A549 (cell line): ENCODE results near the gene CHEK2. TPM values are rescaled to one million over a fixed set of nuclear protein-coding genes. Genes with fewer than 3 reads are reported as not detected.
"Not testable (repeated sequence)": the region's sequence is repeated elsewhere in the genome, so short reads cannot be mapped to it uniquely, and the experiment has no call there.

Source experiments
- ATAC-seq, 2 experiments: fragments of 200-7000 bp in 1 of 2; fragments of >200 bp in 1 of 2; cut with Nextera tagmentation in 1 of 2; cut with Tn5 transposase in 1 of 2; 3 replicates each; pipeline versions ENCODE4 v1.8.0 to v1.9.1; 2018 to 2020; ENCODE audit warnings: mild to moderate bottlenecking in 1 of 2, moderate library complexity in 1 of 2
- CTCF ChIA-PET: fragments of 300-600 bp; sonication (Branson Sonifier 250); formaldehyde crosslinking; extraction: SDS; loops from one replicate; lab custom pipeline; 2021; ENCODE audit warnings: antibody characterized with exemption, inconsistent platforms; lab: Yijun Ruan, JAX
- POLR2A ChIA-PET: fragments of 350-600 bp; formaldehyde crosslinking; extraction: SDS; loops from one replicate; lab custom pipeline; 2021; ENCODE audit warnings: antibody characterized with exemption, inconsistent platforms; lab: Yijun Ruan, JAX
- DNase-seq, 2 experiments: peaks; one replicate each; pipeline versions ENCODE4 v3.0.0 to v3.0.0-alpha.2; 2011 to 2016; ENCODE audit warnings: low read depth in 1 of 2, low spot score in 1 of 2
- FAIRE-seq: peaks from 2 replicates; lab custom pipeline; 2011; peaks lifted over from hg19 to GRCh38; lab: Jason Lieb, UNC
- H3K27ac ChIP-seq, 2 experiments: fragments of >200 bp; sonication (Bioruptor Twin); formaldehyde crosslinking; 3 replicates each; pipeline ENCODE4 v1.5.1; 2016 to 2017
- H3K4me1 ChIP-seq: fragments of >200 bp; sonication (Bioruptor Twin); formaldehyde crosslinking; 3 replicates; pipeline ENCODE4 v1.6.1; 2016
- H3K4me2 ChIP-seq: fragments of >200 bp; sonication (Bioruptor Twin); formaldehyde crosslinking; 3 replicates; pipeline ENCODE4 v1.6.1; 2016
- H3K4me3 ChIP-seq: fragments of >200 bp; sonication (Bioruptor Twin); formaldehyde crosslinking; 3 replicates; pipeline ENCODE4 v1.5.1; 2016
- H3K9me3 ChIP-seq: fragments of >200 bp; sonication (Bioruptor Twin); formaldehyde crosslinking; 3 replicates; pipeline ENCODE4 v1.6.1; 2016
- EHMT2 ChIP-seq: fragments of 200-600 bp; sonication (generic); IDR thresholded peaks from 2 replicates; pipeline ENCODE4 v1.6.1; 2016; ENCODE audit warnings: antibody characterized with exemption, low read depth, mild to moderate bottlenecking, moderate library complexity
- EP300 ChIP-seq, 2 experiments: fragments of >200 bp; sonication (Bioruptor Twin); formaldehyde crosslinking; IDR thresholded peaks; 2 replicates in 1 of 2; 3 replicates in 1 of 2; pipeline ENCODE4 v1.6.1; 2016 to 2017
- FOSL2 ChIP-seq, 2 experiments: fragments of 450-650 bp in 1 of 2; fragments of >200 bp in 1 of 2; sonication (Bioruptor Twin) in 1 of 2; formaldehyde crosslinking; IDR thresholded peaks; 2 replicates each; pipeline versions ENCODE4 v1.5.0 to v1.6.1; 2016 to 2020; ENCODE audit warnings: mild to moderate bottlenecking in 1 of 2, moderate library complexity in 1 of 2
- GATA3 ChIP-seq: IDR thresholded peaks from 2 replicates; pipeline ENCODE4 v1.6.1; 2012; ENCODE audit warnings: borderline replicate concordance
- HDAC2 ChIP-seq: fragments of 200-600 bp; sonication (generic); IDR thresholded peaks from 2 replicates; pipeline ENCODE4 v1.6.1; 2016
- HOXA7 ChIP-seq: fragments of 250-450 bp; sonication (Bioruptor Pico); IDR thresholded peaks from 2 replicates; pipeline ENCODE4 v1.5.0; 2020; ENCODE audit warnings: mild to moderate bottlenecking, moderate library complexity
- HOXB13 ChIP-seq: fragments of 250-450 bp; sonication (Bioruptor Pico); IDR thresholded peaks from 2 replicates; pipeline ENCODE4 v1.5.0; 2020; ENCODE audit warnings: low read depth, mild to moderate bottlenecking, moderate library complexity
- JUNB ChIP-seq: fragments of >200 bp; sonication (Bioruptor Twin); formaldehyde crosslinking; IDR thresholded peaks from 2 replicates; pipeline ENCODE4 v1.6.1; 2016
- KDM1A ChIP-seq: fragments of 200-600 bp; sonication (generic); IDR thresholded peaks from 2 replicates; pipeline ENCODE4 v1.6.1; 2016; ENCODE audit warnings: low read depth, mild to moderate bottlenecking
- KDM5A ChIP-seq: fragments of 200-600 bp; sonication (generic); IDR thresholded peaks from 2 replicates; pipeline ENCODE4 v1.6.1; 2016; ENCODE audit warnings: antibody characterized with exemption, mild to moderate bottlenecking
- MAFK ChIP-seq: fragments of 450-650 bp; IDR thresholded peaks from 2 replicates; pipeline ENCODE4 v1.6.1; 2014; ENCODE audit not compliant: partially characterized antibody
- MYC ChIP-seq: IDR thresholded peaks from 2 replicates; pipeline ENCODE4 v1.6.1; 2012; ENCODE audit warnings: mild to moderate bottlenecking, inconsistent platforms, low read length, improper control_type of control experiment, borderline replicate concordance
- NPAS2 ChIP-seq: fragments of 250-450 bp; sonication (Bioruptor Pico); IDR thresholded peaks from 2 replicates; pipeline ENCODE4 v1.8.0; 2022; ENCODE audit warnings: mild to moderate bottlenecking, moderate library complexity, borderline replicate concordance
- NR3C1 ChIP-seq: fragments of >200 bp; sonication (Bioruptor Twin); formaldehyde crosslinking; IDR thresholded peaks from 3 replicates; pipeline ENCODE4 v1.6.1; 2017
- RARB ChIP-seq: fragments of 250-450 bp; sonication (Bioruptor Pico); IDR thresholded peaks from 2 replicates; pipeline ENCODE4 v1.8.0; 2021; ENCODE audit warnings: mild to moderate bottlenecking, moderate library complexity
- RCOR1 ChIP-seq: fragments of 150-350 bp; IDR thresholded peaks from 2 replicates; pipeline ENCODE4 v1.6.1; 2014; ENCODE audit warnings: antibody characterized with exemption, low read length, low read depth
- RNF2 ChIP-seq: fragments of 200-600 bp; sonication (generic); IDR thresholded peaks from 2 replicates; pipeline ENCODE4 v1.6.1; 2016; ENCODE audit warnings: low read depth, mild to moderate bottlenecking, antibody characterized with exemption, moderate library complexity, borderline replicate concordance
- SMC3 ChIP-seq: fragments of >200 bp; sonication (Bioruptor Twin); formaldehyde crosslinking; IDR thresholded peaks from 3 replicates; pipeline ENCODE4 v1.6.1; 2018; ENCODE audit warnings: inconsistent platforms
- SREBF2 ChIP-seq: fragments of 450-650 bp; IDR thresholded peaks from 2 replicates; pipeline ENCODE4 v1.6.1; 2014; ENCODE audit warnings: mild to moderate bottlenecking, moderate library complexity
- TFCP2L1 ChIP-seq: fragments of 250-450 bp; sonication (Bioruptor Pico); IDR thresholded peaks from 2 replicates; pipeline ENCODE4 v1.5.0; 2021; ENCODE audit warnings: mild to moderate bottlenecking
- WGBS: methylation state at CpG from one replicate; pipeline ENCODE4 v1.1.6; 2017; ENCODE audit errors: missing lambda C conversion rate; 5-methylcytosine and 5-hydroxymethylcytosine counted together
- polyA plus RNA-seq, 4 experiments: library from polyadenylated mRNA; depleted of rRNA in 3 of 4; stranded (reverse); fragments of >200 nt; fragmentation: RNase III in 1 of 4; extraction: RNeasy Plus Mini Kit Qiagen cat#74134 plus additional on column Dnase treatment in 1 of 4; gene quantifications; 2 replicates in 3 of 4; 3 replicates in 1 of 4; pipeline ENCODE4 v1.2.3, GENCODE V29; 2011 to 2017
- TF ChIP-seq, protein P1 (sequence below): fragments of 150-350 bp; IDR thresholded peaks from 2 replicates; pipeline ENCODE4 v1.6.1; 2014; ENCODE audit warnings: low read depth, mild to moderate bottlenecking, low read length
- TF ChIP-seq, protein P2 (sequence below): fragments of 450-650 bp; IDR thresholded peaks from 2 replicates; pipeline ENCODE4 v1.6.1; 2014; ENCODE audit warnings: antibody characterized with exemption
- TF ChIP-seq, protein P3 (sequence below): IDR thresholded peaks from 2 replicates; pipeline ENCODE4 v1.6.1; 2012; ENCODE audit warnings: low read depth, borderline replicate concordance

The CHEK2 gene
- polyA plus RNA-seq, 2 of the 4 experiments (the other 2 are of a cell fraction): 13.0 to 26.1 TPM

DNA sequence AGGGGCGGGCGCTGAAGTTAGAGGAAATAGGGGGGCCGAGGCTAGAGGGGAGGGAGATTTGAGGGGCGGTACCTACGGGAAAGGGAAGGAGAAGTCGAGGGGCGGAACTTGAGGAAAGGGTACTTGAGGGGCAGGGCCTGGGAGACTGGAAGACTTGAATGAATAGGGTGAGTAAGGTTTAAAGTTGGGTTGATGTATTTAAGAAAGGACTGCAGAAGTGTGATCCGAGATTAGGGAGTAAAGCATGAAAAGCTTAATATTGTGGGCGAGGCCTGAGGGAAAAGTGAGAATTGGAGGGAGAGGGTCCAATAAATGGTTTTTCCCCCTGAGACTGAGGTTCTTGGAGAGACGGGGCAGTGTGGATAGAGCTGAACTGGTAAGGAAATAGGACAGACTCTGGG is 942 bp upstream of the CHEK2 start:
- peak overlapping the region; percentile 91 to 100 for H3K27ac ChIP-seq
- ATAC-seq: no peak
- CTCF ChIA-PET: interaction anchor here (2.7 kb wide), 1 partner anchor 32 kb away, joined by 6 read pairs; no protein-coding TSS in a partner anchor
- no peaks in the 10 kb centered on the region for H3K9me3 ChIP-seq
- WGBS: 6% methylated on average over 7 of the region's 10 CpGs
- peak overlapping the region; percentile 92 for H3K4me3 ChIP-seq
- DNase-seq: no peak
- peak overlapping the region; percentile 68 for H3K4me2 ChIP-seq
- POLR2A ChIA-PET: no interaction called here
- FAIRE-seq: no peak
- TF ChIP-seq KDM1A (no peak), SMC3 (0 out of 3 replicates have a peak, but pooled peaks have one; percentile 2), HDAC2 (no peak)
- TF ChIP-seq, protein P1, sequence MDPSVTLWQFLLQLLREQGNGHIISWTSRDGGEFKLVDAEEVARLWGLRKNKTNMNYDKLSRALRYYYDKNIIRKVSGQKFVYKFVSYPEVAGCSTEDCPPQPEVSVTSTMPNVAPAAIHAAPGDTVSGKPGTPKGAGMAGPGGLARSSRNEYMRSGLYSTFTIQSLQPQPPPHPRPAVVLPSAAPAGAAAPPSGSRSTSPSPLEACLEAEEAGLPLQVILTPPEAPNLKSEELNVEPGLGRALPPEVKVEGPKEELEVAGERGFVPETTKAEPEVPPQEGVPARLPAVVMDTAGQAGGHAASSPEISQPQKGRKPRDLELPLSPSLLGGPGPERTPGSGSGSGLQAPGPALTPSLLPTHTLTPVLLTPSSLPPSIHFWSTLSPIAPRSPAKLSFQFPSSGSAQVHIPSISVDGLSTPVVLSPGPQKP: no peak
- peaks cover 8% of the 10 kb centered on the region; the same call in 2 of the 3 replicates for H3K4me1 ChIP-seq

DNA sequence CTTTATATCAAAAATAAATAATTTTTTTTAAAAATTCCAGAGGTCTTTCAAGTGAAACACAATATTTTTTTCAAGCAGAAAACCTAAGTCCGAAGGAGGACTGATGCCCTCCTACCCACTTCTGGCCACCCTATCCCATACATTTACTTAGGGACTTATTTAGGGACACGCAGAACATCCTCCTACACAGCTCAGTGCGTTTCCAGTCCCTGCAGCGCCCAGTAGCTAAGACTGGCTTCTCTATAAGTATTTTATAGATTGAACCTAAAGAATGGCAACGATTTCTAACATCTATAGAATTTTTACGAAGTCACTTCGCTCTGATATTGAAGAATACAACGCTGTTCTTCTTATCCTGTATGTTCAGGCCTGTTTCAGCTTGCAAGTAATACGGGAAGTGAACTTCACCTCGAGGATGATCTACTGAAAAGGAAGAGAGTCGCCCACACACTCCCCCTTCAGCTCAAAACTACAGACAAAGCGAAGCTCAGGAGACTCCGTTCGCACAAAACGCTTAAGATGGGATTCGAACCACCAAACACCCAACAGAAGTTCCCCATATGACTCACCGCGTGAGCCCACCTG is 328 bp downstream of the CHEK2 start:
- Histone ChIP-seq H3K4me2 (peak overlapping the region; percentile 84), H3K4me1 (peaks cover 8% of the 10 kb centered on the region; the same call in 2 of the 3 replicates), H3K9me3 (no peaks in the 10 kb centered on the region), H3K27ac (peak overlapping the region; percentile 78 to 100), H3K4me3 (peak overlapping the region; percentile 92)
- TF ChIP-seq FOSL2 (IDR thresholded peaks at IDR 0.05) (peak; percentile 10; the same call in 1 of the 2 replicates), FOSL2 (CRISPR knock-in tag; IDR thresholded peaks at IDR 0.05) (peak; percentile 92), GATA3 (no peak)
- no peak for DNase-seq
- POLR2A ChIA-PET: no interaction called here
- FAIRE-seq: no peak
- no peak for ATAC-seq
- CTCF ChIA-PET: interaction anchor here (0.6 to 2.7 kb wide), 3 partner anchors 29 to 141 kb away, joined by 3 to 6 read pairs (median 3); no protein-coding TSS in a partner anchor
- WGBS: 9% methylated on average over 16 of the region's 18 CpGs

DNA sequence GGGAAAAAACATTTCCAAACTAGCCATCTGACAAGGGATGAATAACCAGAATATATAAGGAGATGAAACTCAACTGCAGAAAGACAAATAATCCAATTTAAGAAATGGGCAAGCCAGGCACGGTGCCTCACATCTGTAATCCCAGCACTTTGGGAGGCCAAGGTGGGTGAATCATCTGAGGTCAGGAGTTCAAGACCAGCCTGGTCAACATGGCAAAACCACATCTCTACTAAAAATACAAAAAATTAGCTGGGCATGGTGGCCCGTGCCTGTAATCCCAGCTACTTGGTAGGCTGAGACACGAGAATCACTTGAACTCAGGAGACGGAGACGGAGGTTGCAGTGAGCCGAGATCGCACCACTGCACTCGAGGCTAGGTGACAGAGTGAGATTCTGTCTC is 2.7 kb downstream of the CHEK2 start:
- FAIRE-seq, CTCF ChIA-PET, H3K4me3 ChIP-seq, H3K27ac ChIP-seq, H3K9me3 ChIP-seq, POLR2A ChIA-PET, ATAC-seq, DNase-seq, H3K4me2 ChIP-seq, H3K4me1 ChIP-seq: not testable (repeated sequence)
- 83% methylated on average over 8 of the region's 8 CpGs for WGBS

DNA sequence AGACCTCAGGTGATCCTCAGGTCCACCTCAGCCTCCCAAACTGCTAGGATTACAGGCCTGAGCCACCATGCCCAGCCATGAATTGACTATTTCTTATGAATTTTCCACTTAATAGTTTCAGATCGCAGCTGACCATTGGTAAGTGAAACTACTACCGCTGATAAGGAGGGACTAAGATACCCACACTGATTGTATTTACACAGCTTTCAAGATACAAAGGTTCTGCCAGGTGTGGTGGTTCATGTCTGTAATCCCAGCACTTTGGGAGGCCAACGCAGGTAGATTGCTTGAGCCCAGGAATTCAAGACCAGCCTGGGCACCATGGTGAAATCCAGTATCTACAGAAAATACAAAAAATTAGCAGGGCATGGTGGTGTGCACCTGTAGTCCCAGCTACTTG is 3.9 kb downstream of the CHEK2 start:
- FAIRE-seq (no peak), DNase-seq (no peak), ATAC-seq (no peak)
- Histone ChIP-seq H3K27ac (no peak overlapping the region), H3K4me1 (no peaks in the 10 kb centered on the region), H3K4me2 (no peak overlapping the region), H3K9me3 (no peaks in the 10 kb centered on the region), H3K4me3 (no peak overlapping the region)
- 100% methylated on average over 3 of the region's 3 CpGs for WGBS
- ChIA-PET POLR2A (no interaction called here), CTCF (no interaction called here)
- TF ChIP-seq FOSL2 (IDR thresholded peaks at IDR 0.05): no peak
- no peak for TF ChIP-seq FOSL2 (CRISPR knock-in tag; IDR thresholded peaks at IDR 0.05)
- TF ChIP-seq MYC: no peak
- TF ChIP-seq NR3C1: no peak
- TF ChIP-seq HOXB13 (CRISPR knock-in tag): no peak
- no peak for TF ChIP-seq EHMT2
- TF ChIP-seq EP300 (IDR thresholded peaks at IDR 0.05): no peak
- TF ChIP-seq RARB: no peak
- no peak for TF ChIP-seq KDM5A
- no peak for TF ChIP-seq RCOR1
- TF ChIP-seq, protein P2, sequence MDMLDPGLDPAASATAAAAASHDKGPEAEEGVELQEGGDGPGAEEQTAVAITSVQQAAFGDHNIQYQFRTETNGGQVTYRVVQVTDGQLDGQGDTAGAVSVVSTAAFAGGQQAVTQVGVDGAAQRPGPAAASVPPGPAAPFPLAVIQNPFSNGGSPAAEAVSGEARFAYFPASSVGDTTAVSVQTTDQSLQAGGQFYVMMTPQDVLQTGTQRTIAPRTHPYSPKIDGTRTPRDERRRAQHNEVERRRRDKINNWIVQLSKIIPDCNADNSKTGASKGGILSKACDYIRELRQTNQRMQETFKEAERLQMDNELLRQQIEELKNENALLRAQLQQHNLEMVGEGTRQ: no peak
- TF ChIP-seq SREBF2: no peak
- no peak for TF ChIP-seq RNF2
- TF ChIP-seq, protein P1: no peak
- no peak for TF ChIP-seq NPAS2
- TF ChIP-seq JUNB: no peak
- TF ChIP-seq MAFK: no peak
- TF ChIP-seq HOXA7 (CRISPR knock-in tag): no peak
- TF ChIP-seq GATA3: no peak
- TF ChIP-seq, protein P3, sequence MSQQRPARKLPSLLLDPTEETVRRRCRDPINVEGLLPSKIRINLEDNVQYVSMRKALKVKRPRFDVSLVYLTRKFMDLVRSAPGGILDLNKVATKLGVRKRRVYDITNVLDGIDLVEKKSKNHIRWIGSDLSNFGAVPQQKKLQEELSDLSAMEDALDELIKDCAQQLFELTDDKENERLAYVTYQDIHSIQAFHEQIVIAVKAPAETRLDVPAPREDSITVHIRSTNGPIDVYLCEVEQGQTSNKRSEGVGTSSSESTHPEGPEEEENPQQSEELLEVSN: no peak
- TF ChIP-seq TFCP2L1: no peak
